ENCODE data around the gene KCND3. TPM values are rescaled to one million over a fixed set of nuclear protein-coding genes. Genes with fewer than 3 reads are reported as not detected.

KCND3 gene
- total RNA-seq, 1 donor from 2014 or later: 0.31 TPM

DNA sequence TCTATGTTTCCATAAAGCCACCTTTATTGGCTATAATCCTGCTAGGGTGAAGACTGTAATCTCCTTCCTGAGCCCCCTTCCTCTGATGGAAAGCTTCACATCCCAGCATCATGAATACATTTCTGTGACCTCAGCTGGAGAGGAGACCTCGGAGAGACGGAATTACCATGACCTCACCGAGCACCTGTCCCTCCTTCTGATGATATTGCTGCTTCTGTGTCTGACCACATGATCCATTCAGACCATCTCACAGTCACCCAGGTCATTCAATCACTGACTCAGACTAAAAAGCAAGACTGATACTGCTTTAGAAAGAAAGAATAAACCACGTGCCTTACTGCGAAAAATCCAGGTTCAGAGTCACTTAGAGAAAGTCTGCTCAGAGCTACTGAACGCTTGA lies 8.8 kb downstream of the KCND3 start:
- Mint-ChIP-seq H3K36me3 (no peaks in the 10 kb centered on the region), H3K27me3 (ENCODE audit: low read depth) (peaks cover 92% of the 10 kb centered on the region), H3K4me1 (no peaks in the 10 kb centered on the region), H3K4me3 (no peak overlapping the region), H3K9me3 (no peaks in the 10 kb centered on the region), H3K27ac (no peak overlapping the region)
- no peak for DNase-seq (ENCODE audit: low spot score in 2 of 2, unreplicated experiment in 2 of 2)
- TF ChIP-seq, protein P1, sequence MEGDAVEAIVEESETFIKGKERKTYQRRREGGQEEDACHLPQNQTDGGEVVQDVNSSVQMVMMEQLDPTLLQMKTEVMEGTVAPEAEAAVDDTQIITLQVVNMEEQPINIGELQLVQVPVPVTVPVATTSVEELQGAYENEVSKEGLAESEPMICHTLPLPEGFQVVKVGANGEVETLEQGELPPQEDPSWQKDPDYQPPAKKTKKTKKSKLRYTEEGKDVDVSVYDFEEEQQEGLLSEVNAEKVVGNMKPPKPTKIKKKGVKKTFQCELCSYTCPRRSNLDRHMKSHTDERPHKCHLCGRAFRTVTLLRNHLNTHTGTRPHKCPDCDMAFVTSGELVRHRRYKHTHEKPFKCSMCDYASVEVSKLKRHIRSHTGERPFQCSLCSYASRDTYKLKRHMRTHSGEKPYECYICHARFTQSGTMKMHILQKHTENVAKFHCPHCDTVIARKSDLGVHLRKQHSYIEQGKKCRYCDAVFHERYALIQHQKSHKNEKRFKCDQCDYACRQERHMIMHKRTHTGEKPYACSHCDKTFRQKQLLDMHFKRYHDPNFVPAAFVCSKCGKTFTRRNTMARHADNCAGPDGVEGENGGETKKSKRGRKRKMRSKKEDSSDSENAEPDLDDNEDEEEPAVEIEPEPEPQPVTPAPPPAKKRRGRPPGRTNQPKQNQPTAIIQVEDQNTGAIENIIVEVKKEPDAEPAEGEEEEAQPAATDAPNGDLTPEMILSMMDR (IDR thresholded peaks at IDR 0.05; ENCODE audit: unreplicated experiment): no peak

DNA sequence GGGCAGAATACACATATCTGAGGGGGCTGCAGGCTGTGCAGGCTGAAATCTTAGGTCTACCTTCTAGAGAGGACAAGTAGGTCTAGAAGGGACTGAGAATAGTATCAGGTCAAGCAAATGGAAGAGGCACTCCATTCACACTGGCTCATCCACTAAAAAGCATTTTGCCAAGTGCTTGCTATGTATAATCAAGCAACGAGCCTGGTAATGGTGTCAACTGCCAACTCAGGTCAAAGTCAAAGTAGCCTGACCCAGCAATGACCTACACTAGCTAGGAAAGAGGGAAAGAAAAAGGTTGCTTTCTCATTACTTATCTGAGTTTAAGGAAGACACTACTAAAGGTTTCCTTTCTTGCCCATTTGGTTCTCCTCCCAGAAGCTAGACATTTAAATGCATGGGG lies 10.8 kb downstream of the KCND3 start:
- Mint-ChIP-seq H3K4me3 (no peak overlapping the region), H3K27ac (no peak overlapping the region), H3K27me3 (ENCODE audit: low read depth) (peaks cover 91% of the 10 kb centered on the region), H3K9me3 (no peaks in the 10 kb centered on the region), H3K4me1 (no peaks in the 10 kb centered on the region), H3K36me3 (no peaks in the 10 kb centered on the region)
- DNase-seq (ENCODE audit: low spot score in 2 of 2, unreplicated experiment in 2 of 2): no peak
- TF ChIP-seq, protein P1 (IDR thresholded peaks at IDR 0.05; ENCODE audit: unreplicated experiment): no peak

DNA sequence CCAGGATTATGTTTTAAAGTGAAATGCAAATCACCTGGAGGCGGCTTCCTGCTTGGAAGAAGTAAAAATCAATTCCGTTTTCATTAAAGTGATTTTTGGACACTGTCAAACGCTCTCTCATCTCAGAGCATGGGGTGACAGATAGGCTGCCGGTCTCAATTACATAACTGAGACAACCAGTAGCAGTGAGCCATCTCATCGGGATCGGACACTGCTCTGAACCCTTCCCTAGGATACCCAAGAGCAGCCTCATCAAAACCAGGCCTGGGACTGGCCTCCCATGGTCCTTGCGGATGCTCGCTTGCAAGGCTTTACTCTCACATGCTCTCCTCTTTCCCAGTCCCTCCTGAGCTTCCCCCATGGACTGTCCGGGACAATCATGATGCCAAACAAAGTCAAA lies 12.1 kb downstream of the KCND3 start:
- Mint-ChIP-seq H3K4me1 (no peaks in the 10 kb centered on the region), H3K27ac (no peak overlapping the region), H3K36me3 (no peaks in the 10 kb centered on the region), H3K9me3 (no peaks in the 10 kb centered on the region), H3K4me3 (no peak overlapping the region), H3K27me3 (ENCODE audit: low read depth) (peaks cover 92% of the 10 kb centered on the region)
- TF ChIP-seq, protein P1 (IDR thresholded peaks at IDR 0.05; ENCODE audit: unreplicated experiment): no peak
- DNase-seq (ENCODE audit: low spot score in 2 of 2, unreplicated experiment in 2 of 2): no peak

DNA sequence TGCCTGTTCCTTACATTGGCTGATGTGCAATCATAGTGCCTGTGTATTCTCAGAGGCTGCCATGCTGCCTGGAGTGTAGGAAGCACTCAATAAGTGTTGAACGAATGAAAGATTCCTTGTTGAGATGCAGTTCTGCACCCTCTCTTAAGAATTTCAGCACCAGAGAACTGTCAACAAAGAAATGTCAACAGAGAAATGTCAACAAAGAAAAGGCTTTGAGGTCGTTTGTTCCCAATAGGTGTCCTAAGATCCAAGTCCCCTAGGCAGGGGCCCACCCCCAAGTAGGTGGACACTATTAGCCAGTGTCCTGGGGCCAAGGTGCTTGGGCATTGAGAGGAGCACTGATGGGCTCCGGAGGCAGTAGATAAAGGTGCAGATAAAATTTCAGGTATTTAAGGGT lies 12.6 kb downstream of the KCND3 start:
- TF ChIP-seq, protein P1 (IDR thresholded peaks at IDR 0.05; ENCODE audit: unreplicated experiment): no peak
- no peak for DNase-seq (ENCODE audit: low spot score in 2 of 2, unreplicated experiment in 2 of 2)
- Mint-ChIP-seq H3K9me3 (no peaks in the 10 kb centered on the region), H3K4me1 (no peaks in the 10 kb centered on the region), H3K27ac (no peak overlapping the region), H3K36me3 (no peaks in the 10 kb centered on the region), H3K27me3 (ENCODE audit: low read depth) (peaks cover 88% of the 10 kb centered on the region), H3K4me3 (no peak overlapping the region)

DNA sequence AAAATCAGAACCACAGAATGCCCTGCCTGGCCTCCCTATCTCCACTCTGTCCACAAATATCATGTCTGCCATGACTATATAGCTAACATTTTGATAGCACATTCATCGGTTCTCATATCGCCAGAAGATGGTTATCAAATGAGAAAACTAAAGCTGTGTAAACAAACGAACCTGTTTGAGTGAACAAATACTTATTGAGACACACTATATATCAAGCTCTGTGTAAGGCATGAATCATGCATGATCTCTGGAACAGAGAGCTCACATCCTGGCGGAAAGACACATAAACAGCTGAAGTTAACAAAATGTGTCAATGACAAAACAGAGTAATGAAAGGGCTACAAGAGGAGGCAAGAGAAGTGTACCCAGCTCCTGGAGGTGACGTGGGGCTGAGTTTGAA lies 13.1 kb downstream of the KCND3 start:
- DNase-seq (ENCODE audit: low spot score in 2 of 2, unreplicated experiment in 2 of 2): no peak
- Mint-ChIP-seq H3K36me3 (no peaks in the 10 kb centered on the region), H3K4me1 (no peaks in the 10 kb centered on the region), H3K9me3 (no peaks in the 10 kb centered on the region), H3K27me3 (ENCODE audit: low read depth) (peaks cover 88% of the 10 kb centered on the region), H3K4me3 (no peak overlapping the region), H3K27ac (no peak overlapping the region)
- TF ChIP-seq, protein P1 (IDR thresholded peaks at IDR 0.05; ENCODE audit: unreplicated experiment): no peak

DNA sequence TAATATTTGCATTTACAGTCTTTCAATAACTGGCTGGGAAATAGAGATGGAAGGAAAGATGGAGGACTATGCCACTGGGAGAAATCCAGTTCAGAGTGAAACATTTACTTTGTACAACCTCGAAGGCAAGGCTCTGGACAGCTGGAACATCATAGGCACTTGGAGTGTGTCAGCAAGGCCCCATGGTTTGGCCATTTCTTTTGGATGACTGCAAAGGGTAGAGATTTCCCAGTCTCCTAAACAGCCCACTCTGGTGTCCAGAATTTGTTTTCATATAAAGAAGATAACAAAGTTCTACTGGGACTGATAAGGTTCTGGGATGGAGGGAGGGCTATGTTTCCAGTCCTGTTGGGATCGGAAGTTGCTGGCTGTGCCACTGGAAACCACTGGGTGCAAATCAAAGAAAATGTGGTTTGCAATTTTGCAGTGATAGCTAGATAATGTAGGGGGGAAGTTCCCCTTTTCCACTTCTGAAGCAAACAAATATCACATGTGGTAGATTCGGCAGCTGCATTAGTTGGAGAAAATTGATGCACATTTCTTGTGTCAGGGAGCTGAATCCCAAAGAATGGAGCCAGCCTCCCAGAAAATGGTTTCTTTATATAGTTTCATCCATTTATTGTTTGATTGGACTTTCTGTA lies 16.2 kb downstream of the KCND3 start:
- H3K4me1 Mint-ChIP-seq: no peaks in the 10 kb centered on the region
- no peak overlapping the region for H3K4me3 Mint-ChIP-seq
- no peaks in the 10 kb centered on the region for H3K36me3 Mint-ChIP-seq
- H3K9me3 Mint-ChIP-seq: no peaks in the 10 kb centered on the region
- H3K27me3 Mint-ChIP-seq (ENCODE audit: low read depth): peaks cover 89% of the 10 kb centered on the region
- TF ChIP-seq, protein P1 (IDR thresholded peaks at IDR 0.05; ENCODE audit: unreplicated experiment): no peak
- DNase-seq (ENCODE audit: low spot score in 2 of 2, unreplicated experiment in 2 of 2): no peak
- no peak overlapping the region for H3K27ac Mint-ChIP-seq
